K562 (cell line): ENCODE results near the gene NRAP. TPM values are rescaled to one million over a fixed set of nuclear protein-coding genes. Genes with fewer than 3 reads are reported as not detected.

Source experiments
- ATF3 ChIP-seq, 2 experiments: fragments of 450-650 bp in 1 of 2; sonication (generic) in 1 of 2; formaldehyde crosslinking in 1 of 2; IDR thresholded peaks in 1 of 2; conservative IDR thresholded peaks in 1 of 2; 2 replicates each; pipeline versions ENCODE4 v1.6.1 to v1.8.1; 2016 to 2023; ENCODE audit warnings: mild to moderate bottlenecking in 2 of 2, moderate library complexity in 2 of 2, inconsistent platforms in 1 of 2, missing genetic modification reagents in 1 of 2
- C11orf30 ChIP-seq: fragments of 450-650 bp; IDR thresholded peaks from 2 replicates; pipeline ENCODE4 v1.6.1; 2016; ENCODE audit warnings: low read depth, mild to moderate bottlenecking
- CEBPG ChIP-seq, 3 experiments: fragments of 200-800 bp in 1 of 3; sonication (Bioruptor generic) in 1 of 3; sonication (generic) in 1 of 3; formaldehyde crosslinking in 1 of 3; IDR thresholded peaks in 2 of 3; conservative IDR thresholded peaks in 1 of 3; 2 replicates each; pipeline versions ENCODE4 v1.6.1 to v1.8.0; 2016 to 2022; ENCODE audit warnings: missing compliant biosample characterization in 2 of 3, missing genetic modification characterization in 2 of 3, mild to moderate bottlenecking in 1 of 3, missing genetic modification reagents in 1 of 3
- ESRRA ChIP-seq: fragments of 450-650 bp; IDR thresholded peaks from 2 replicates; pipeline ENCODE4 v1.6.1; 2014; ENCODE audit warnings: low read depth, mild to moderate bottlenecking, moderate library complexity, borderline replicate concordance
- FUS ChIP-seq: fragments of 200-400 bp; formaldehyde crosslinking; optimal IDR thresholded peaks from 2 replicates; pipeline ENCODE3; 2017; ENCODE audit warnings: low read depth, low read length
- HDAC1 ChIP-seq, 2 experiments: fragments of 450-650 bp; IDR thresholded peaks; 2 replicates each; pipeline ENCODE4 v1.6.1; 2016 to 2017; ENCODE audit warnings: inconsistent platforms in 1 of 2, mild to moderate bottlenecking in 1 of 2, moderate library complexity in 1 of 2
- HSF4 ChIP-seq: fragments of 250-450 bp; sonication (Bioruptor Pico); IDR thresholded peaks from 2 replicates; pipeline ENCODE4 v2.1.2; 2022; ENCODE audit warnings: mild to moderate bottlenecking, moderate library complexity, borderline replicate concordance
- MTA1 ChIP-seq: fragments of 450-650 bp; IDR thresholded peaks from 2 replicates; pipeline ENCODE4 v1.6.1; 2017; ENCODE audit warnings: borderline replicate concordance
- NFRKB ChIP-seq: fragments of 450-650 bp; IDR thresholded peaks from 2 replicates; pipeline ENCODE4 v1.6.1; 2016; ENCODE audit warnings: low read depth
- NONO ChIP-seq, 2 experiments: fragments of 200-400 bp in 1 of 2; fragments of 450-650 bp in 1 of 2; formaldehyde crosslinking in 1 of 2; IDR thresholded peaks; 2 replicates each; pipeline ENCODE4 v1.6.1; 2017; ENCODE audit warnings: low read depth in 2 of 2, mild to moderate bottlenecking in 2 of 2, moderate library complexity in 2 of 2, low read length in 1 of 2
- POLR2AphosphoS5 ChIP-seq: IDR thresholded peaks from 2 replicates; pipeline ENCODE4 v1.6.1; 2011; ENCODE audit warnings: mild to moderate bottlenecking, low read depth, low read length, moderate library complexity; ENCODE audit not compliant: control insufficient read depth, insufficient read depth
- PRDM10 ChIP-seq: fragments of 450-650 bp; IDR thresholded peaks from 2 replicates; pipeline ENCODE4 v1.6.1; 2018; ENCODE audit not compliant: partially characterized antibody
- RBFOX2 ChIP-seq: fragments of 200-400 bp; formaldehyde crosslinking; IDR thresholded peaks from 2 replicates; pipeline ENCODE4 v1.6.1; 2017; ENCODE audit warnings: low read depth, mild to moderate bottlenecking, low read length, moderate library complexity
- SFPQ ChIP-seq: fragments of 200-400 bp; formaldehyde crosslinking; IDR thresholded peaks from 2 replicates; pipeline ENCODE4 v1.6.1; 2017; ENCODE audit warnings: mild to moderate bottlenecking, low read depth, low read length, moderate library complexity
- SIRT6 ChIP-seq: IDR thresholded peaks from one replicate; pipeline ENCODE4 v1.6.1; 2012; ENCODE audit warnings: low read depth, mild to moderate bottlenecking, control low read depth, inconsistent platforms, low read length, moderate library complexity
- TCFL5 ChIP-seq: fragments of 250-450 bp; sonication (Bioruptor Pico); conservative IDR thresholded peaks from 2 replicates; pipeline ENCODE4 v1.6.1; 2021; ENCODE audit warnings: mild to moderate bottlenecking, moderate library complexity, matching md5 sums
- TGIF2 ChIP-seq: sonication (generic); formaldehyde crosslinking; IDR thresholded peaks from 2 replicates; pipeline ENCODE4 v1.8.1; 2022; ENCODE audit warnings: mild to moderate bottlenecking, missing genetic modification reagents, moderate library complexity
- WHSC1 ChIP-seq: IDR thresholded peaks from one replicate; pipeline ENCODE4 v1.6.1; 2012; ENCODE audit warnings: low read length, control low read depth, inconsistent platforms
- ZNF121 ChIP-seq: sonication (generic); formaldehyde crosslinking; conservative IDR thresholded peaks from 2 replicates; pipeline ENCODE4 v1.8.0; 2022; ENCODE audit warnings: missing genetic modification reagents
- ZNF347 ChIP-seq: fragments of 450-650 bp; formaldehyde crosslinking; IDR thresholded peaks from 2 replicates; pipeline ENCODE4 v1.4.0; 2020; ENCODE audit warnings: low read depth, mild to moderate bottlenecking, moderate library complexity
- ZNF41 ChIP-seq: fragments of 250-450 bp; sonication (Bioruptor Pico); conservative IDR thresholded peaks from 2 replicates; pipeline ENCODE4 v1.4.0; 2020; ENCODE audit warnings: mild to moderate bottlenecking
- ZNF57 ChIP-seq: fragments of 450-650 bp; formaldehyde crosslinking; IDR thresholded peaks from 2 replicates; pipeline ENCODE4 v1.4.0; 2020; ENCODE audit warnings: mild to moderate bottlenecking, moderate library complexity
- polyA plus RNA-seq, 8 experiments: library from polyadenylated mRNA; depleted of rRNA in 4 of 8; stranded (reverse) in 5 of 8; unstranded in 3 of 8; fragments of >200 nt; fragmentation: Nextera tagmentation in 2 of 8; fragmentation: Illumina TruSeq in 1 of 8; extraction: Ambion mirVana in 2 of 8; extraction: Trizol in 1 of 8; gene quantifications; 2 replicates each; pipeline versions ENCODE4 v1.2.1 to v1.2.3, GENCODE V29; 2011 to 2014; ENCODE audit warnings: inconsistent platforms in 1 of 8, missing spikeins in 1 of 8
- total RNA-seq, 7 experiments: library from RNA; depleted of rRNA in 6 of 7; stranded (reverse); fragments of >200 nt in 6 of 7; fragmentation: Illumina TruSeq in 2 of 7; extraction: Trizol in 2 of 7; gene quantifications; 2 replicates each; pipeline versions ENCODE4 v1.2.1 to v1.2.3, GENCODE V29; 2011 to 2021; ENCODE audit warnings: low replicate concordance in 1 of 7

The NRAP gene
- total and polyA plus RNA-seq, 9 of the 15 experiments (the other 6 are each of a cell fraction or from before 2014, with no cell fraction given): not detected

- no peak for TF ChIP-seq CEBPG (CRISPR knock-in tag; IDR thresholded peaks at IDR 0.05)
- no peak for TF ChIP-seq CEBPG (tag; conservative IDR thresholded peaks at IDR 0.05 in 1 of 2, IDR thresholded peaks at IDR 0.05 in 1 of 2)
- no peak for TF ChIP-seq TGIF2 (CRISPR knock-in tag)
- no peak for TF ChIP-seq NFRKB
- TF ChIP-seq ZNF57 (CRISPR knock-in tag): no peak
- no peak for TF ChIP-seq WHSC1
- TF ChIP-seq PRDM10: no peak
- peak; percentile 54 for TF ChIP-seq ATF3 (IDR thresholded peaks at IDR 0.05)
- TF ChIP-seq ATF3 (CRISPR knock-in tag; conservative IDR thresholded peaks at IDR 0.05): no peak
- TF ChIP-seq NONO (IDR thresholded peaks at IDR 0.05; ENCODE audit: low read depth in 2 of 2, low read length in 1 of 2): no peak
- TF ChIP-seq SIRT6: no peak
- TF ChIP-seq SFPQ: no peak
- TF ChIP-seq FUS: no peak
- TF ChIP-seq HDAC1 (IDR thresholded peaks at IDR 0.05): no peak
- TF ChIP-seq ESRRA: peak; percentile 55; the same call in 1 of the 2 replicates
- TF ChIP-seq ZNF121 (CRISPR knock-in tag): no peak
- no peak for TF ChIP-seq MTA1
- TF ChIP-seq C11orf30: peak; percentile 63
- no peak for TF ChIP-seq HSF4 (CRISPR knock-in tag)
- no peak for TF ChIP-seq POLR2AphosphoS5
- no peak for TF ChIP-seq ZNF41 (CRISPR knock-in tag)
- TF ChIP-seq ZNF347 (CRISPR knock-in tag): no peak
- TF ChIP-seq TCFL5 (CRISPR knock-in tag): no peak
- TF ChIP-seq RBFOX2: no peak
Measured at GRCh38 chr10:113585949-113586348, 77.9 kb downstream of the NRAP start (continued).
